Left kidney (tissue), 8 donors: Measurements from ENCODE around the gene ART5. TPM values are rescaled to one million over a fixed set of nuclear protein-coding genes. Genes with fewer than 3 reads are reported as not detected.

ENCODE experiments used
- DNase-seq: peaks from one replicate; pipeline ENCODE4 v3.0.0-alpha.2; 2013
- long read RNA-seq, 8 donors: transcript quantifications; one replicate each; lab custom pipeline, GENCODE V29; 2026
- polyA plus RNA-seq: library from polyadenylated mRNA; unstranded; fragments of 120-200 nt; gene quantifications from one replicate; pipeline ENCODE4 v1.2.1, GENCODE V29; 2013; ENCODE audit not compliant: insufficient read length

Gene ART5
- polyA plus RNA-seq, result 4.1 TPM
- long read RNA-seq, donor 1, partial matches to known transcripts, result 0 of 2 reads
- long read RNA-seq, donor 1, other reads (novel, unspliced or antisense), result 0 of 2 reads
- long read RNA-seq, donor 2, partial matches to known transcripts, result 0 of 1 reads
- long read RNA-seq, donor 2, other reads (novel, unspliced or antisense), result 0 of 1 reads
- long read RNA-seq, donor 3, result 0 reads
- long read RNA-seq, donor 4, result 0 reads
- long read RNA-seq, donor 5, result 0 reads
- long read RNA-seq, donor 6, result 0 reads
- long read RNA-seq, donor 7, result 0 reads
- long read RNA-seq, donor 8, result 0 reads

- no peak for DNase-seq
Observed at GRCh38 chr11:3641701-3642070, at the start of gene ART5. TSS of gene ART5 (minus strand) at chr11:3641992. CDS start at chr11:3641862, 130 bp downstream.

GRCh38 chr11:3686751-3687150, 45.0 kb upstream of the ART5 start:
- no peak for DNase-seq

DNA sequence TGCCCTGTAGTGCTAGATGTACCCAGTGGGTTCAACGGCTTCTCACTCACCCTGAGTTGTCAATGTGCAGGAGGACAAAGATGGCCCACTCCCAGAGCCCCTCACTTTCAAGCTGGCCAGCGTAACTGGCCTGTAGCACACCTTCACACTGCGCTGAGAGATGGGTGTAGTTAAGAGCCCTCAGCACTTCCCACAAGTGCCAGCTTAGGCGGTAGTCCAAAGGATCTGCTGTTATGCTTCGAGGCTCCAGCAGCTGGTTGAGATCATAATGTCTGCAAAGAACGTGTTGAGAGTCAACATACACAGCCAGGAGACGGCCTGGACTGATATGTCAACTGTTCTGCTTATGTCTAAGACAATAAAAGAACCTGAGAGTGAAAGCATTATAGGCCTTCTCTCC, 44.1 kb upstream of the ART5 start:
- no peak for DNase-seq

DNA sequence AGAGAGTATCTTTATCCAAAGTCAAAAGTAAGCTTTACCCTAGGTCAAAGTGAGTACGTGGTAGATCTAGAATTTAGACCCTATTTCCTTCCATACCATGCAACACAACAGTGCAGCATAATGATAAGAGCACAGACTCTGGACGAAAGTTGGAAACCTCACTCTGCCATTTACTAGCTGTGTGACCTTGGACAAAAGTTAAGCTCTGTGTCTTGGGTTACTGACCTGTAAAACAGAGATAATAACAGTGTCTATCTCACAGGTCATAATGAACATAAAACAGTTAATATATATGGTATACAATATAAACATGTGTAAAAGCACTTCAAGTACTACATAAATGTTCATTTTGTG, 43.0 kb upstream of the ART5 start:
- DNase-seq, result no peak

- no peak for DNase-seq
Observed at GRCh38 chr11:3684129-3684818, 42.5 kb upstream of the ART5 start.

DNA sequence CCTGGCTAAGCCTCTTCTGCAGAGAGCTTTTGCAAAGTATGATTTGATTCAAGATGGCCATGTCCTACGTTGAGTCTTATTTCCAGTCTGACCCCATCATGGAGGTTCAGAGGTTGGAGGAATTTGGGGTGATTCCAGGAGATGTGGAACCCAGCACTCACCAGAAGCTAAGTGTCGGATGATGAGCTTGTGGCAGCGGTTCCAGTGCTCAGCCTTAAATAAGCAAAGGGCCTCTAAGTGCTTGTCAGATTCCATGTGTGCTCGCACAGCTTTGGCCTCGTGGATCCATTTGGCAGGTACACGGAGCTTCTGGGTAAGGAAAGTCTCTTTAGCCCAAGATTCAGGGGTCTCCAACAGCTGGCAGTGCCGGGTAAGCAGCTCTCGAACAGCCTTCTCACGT, 41.2 kb upstream of the ART5 start:
- no peak for DNase-seq

- no peak for DNase-seq
Observed at GRCh38 chr11:3679077-3679476, 37.3 kb upstream of the ART5 start.

- DNase-seq, result no peak
Observed at GRCh38 chr11:3675971-3676370, 34.2 kb upstream of the ART5 start.

- no peak for DNase-seq
Observed at GRCh38 chr11:3674189-3674588, 32.4 kb upstream of the ART5 start.

DNA sequence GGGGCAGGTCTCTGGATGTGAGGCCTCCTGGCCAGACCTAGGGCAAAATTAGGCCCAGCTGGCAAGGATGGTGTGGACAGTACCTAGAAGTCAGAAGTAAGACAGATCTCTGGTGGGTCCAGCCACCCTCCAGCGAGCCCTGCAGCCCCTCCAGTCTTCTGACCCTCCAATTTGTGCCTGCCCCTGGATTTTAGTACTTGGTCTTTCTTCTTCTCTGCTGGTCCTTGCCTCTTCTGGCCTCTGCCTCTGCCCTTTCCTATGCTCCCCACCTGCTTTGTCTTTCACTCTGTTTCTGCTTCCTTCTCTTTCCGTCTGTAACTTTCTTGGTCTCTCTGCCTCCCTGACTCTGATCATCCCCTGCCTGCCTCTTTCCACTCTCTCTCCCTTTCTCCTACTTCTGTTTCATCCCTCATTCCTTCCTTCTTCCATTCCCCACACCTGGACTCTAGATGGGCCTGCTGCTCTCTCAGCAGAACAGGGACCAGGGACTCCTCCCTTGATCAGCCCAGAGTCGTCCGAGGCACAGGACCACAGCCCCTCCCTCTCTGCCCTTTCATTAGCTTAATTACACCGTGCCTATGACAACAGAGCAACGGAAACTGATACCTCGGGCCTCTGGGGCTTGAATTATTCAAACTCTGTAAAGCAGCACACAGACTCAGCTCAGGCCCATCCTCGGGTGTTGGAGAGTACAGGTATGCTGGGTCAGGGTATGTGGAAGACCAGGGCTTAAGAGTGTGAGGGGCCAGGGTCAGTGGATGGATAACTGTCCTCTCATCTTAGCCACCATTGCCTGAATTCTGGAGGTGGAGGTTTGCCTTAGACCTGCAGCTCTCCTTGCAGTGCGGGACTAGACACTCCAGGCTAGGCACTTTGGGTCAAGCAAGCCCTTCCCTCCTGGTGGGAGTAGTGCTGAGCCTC, 29.8 kb upstream of the ART5 start, which contains the start of gene CHRNA10:
TSS of gene CHRNA10 (minus strand) at position 51 of the 921 bp plus-strand sequence. CDS start 72 bp downstream, outside the sequence.
- peak; percentile 5 for DNase-seq

- DNase-seq, result no peak
Observed at GRCh38 chr11:3669742-3670183, 28.0 kb upstream of the ART5 start.

DNA sequence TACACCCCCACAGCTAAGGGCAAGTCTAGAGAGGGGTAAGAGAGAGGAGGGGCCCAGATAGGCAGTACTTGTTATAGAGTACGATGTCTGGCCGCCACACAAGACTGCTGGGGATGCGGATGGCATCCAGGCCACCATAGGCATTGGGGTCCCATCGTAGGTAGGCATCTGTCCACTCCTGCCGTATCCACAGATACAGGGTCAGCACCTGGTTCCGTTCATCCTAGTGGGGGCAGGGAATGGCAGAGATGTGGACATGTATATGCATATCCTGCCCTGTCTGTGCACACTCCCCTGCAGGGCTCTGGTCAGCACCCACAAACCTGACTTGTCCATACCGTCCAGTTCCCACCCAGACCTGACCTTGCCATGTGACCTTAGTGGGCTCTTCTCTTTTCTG, 27.3 kb upstream of the ART5 start:
- no peak for DNase-seq

DNA sequence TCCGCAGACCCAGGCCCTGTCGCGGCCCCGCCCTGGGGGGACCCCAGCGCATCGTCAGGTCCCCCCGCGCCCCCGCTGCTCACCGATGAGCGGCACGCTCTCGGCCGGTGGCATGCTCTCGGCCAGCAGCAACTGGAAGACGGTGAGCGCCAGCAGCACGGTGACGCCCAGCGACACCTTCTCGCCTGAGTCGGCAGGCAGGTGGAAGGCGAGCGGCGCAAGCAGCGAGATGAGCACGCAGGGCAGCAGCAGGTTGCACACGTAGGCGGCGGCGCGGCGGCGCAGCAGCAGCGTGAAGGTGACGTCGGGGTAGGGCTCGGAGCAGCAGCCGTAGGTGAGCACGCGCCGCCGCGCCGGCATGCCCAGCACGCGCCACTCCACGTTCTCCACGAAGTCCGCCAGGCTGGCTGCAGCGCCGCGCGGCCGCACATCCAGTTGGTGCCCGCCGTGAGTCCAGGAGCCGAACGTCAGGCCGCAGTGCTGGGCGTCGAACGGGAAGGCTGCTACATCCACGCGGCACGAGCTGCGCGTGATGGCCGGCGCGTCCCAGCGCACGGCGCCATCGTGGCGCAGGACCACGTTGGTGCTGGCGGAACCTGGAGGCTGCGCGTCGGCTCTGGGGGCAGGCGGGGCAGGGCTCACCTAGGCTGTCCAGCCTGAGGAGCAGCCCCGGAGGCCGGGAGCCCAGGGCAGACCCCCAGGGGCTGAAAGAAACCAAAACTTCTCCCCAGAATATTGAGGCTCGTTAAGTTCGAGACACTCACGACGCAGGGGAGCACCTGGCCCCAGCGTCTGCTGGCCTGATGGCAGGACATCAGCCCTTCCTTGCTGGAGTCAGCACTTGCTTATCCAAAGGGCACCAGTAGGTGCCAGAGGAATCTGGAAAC, 25.6 kb upstream of the ART5 start:
- DNase-seq, result no peak

GRCh38 chr11:3666023-3666530, 24.3 kb upstream of the ART5 start:
- DNase-seq, result no peak

- DNase-seq, result no peak
Observed at GRCh38 chr11:3665336-3666022, 23.7 kb upstream of the ART5 start.

DNA sequence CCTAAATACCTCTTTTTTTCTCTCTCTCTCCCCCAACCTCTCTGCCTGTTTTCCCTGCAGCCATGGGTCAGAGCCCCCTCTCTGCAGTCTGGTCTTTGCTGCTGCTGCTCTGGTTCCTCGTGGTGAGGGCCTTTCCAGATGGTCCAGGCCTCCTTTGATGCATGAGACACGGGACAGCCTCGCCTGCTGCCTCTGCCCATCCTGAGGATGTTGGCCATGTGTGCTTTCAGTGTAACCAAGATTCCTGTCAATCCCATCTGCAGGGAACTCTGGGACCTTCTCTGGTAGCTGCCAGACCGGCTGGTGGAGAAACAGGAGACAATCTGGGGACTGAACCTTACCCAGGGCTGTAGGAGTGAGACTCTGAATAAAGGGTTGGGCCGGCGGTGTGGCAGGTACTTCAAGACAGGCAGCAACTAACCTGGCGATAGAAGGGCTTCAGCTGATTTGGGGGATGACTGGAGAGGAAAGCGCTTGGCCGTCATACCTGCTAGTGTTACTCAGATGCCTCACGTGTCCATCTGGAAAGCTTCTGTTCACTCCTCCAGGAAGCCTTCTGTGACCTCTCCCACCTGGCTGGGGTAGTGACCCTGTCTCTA, 22.3 kb upstream of the ART5 start:
- DNase-seq, result no peak

GRCh38 chr11:3662856-3663255, 21.1 kb upstream of the ART5 start:
- DNase-seq, result no peak

DNA sequence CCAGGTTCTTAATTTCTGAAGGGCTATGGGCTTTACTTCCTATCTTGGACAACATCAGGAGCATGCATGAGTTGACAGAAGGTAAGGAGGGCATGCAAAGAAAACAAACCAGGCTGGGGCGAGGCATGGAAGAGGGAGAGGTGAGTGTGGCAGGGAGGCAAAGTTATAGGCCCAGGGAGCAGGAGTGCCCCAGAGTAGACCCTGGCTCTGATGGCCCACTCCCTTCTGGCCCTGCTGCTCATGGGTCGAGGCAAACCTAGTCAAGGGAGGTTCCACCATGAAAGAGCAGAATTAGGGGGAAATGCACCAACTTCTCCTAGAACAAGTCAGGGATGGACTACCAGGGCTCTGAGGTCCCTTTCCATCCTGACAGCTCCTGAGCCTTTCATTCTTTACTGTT, 19.2 kb upstream of the ART5 start:
- DNase-seq, result no peak

GRCh38 chr11:3659595-3660515, 18.1 kb upstream of the ART5 start:
- no peak for DNase-seq
